ENCODE measurements around the gene RAB38. TPM values are rescaled to one million over a fixed set of nuclear protein-coding genes. Genes with fewer than 3 reads are reported as not detected.

RAB38 gene
- total RNA-seq, 2 experiments from 2014 or later, result 0.19 TPM; not detected in 1

DNA sequence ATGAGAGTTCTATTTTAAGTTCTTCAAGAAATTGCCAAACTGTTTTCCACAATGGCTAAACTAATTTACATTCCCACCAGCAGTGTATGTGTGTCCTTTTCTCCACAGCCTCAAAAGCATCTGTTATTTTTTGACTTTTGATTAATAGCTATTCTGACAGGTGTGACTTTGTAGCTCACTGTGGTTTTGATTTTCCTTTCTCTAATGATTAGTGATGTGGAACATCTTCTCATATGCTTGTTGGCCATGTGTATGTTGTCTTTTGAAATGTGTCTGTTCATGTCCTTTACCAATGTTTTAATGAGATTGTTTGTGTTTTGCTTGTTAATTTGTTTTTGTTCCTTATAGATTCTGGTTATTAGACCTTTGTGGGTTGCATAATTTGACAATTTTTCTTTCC, 18.0 kb upstream of the RAB38 start:
- no TSS peak for BruUV-seq (replicated peaks)
- intact Hi-C loops (cut with micrococcal nuclease; ENCODE audit: unreplicated experiment), result no loop called here
- Histone ChIP-seq H3K79me2 (ENCODE audit: insufficient read depth, low read depth, low read length) (no peaks in the 10 kb centered on the region), H3K4me1 (ENCODE audit: insufficient read depth, low read length, poor library complexity, severe bottlenecking) (peaks cover 12% of the 10 kb centered on the region), H3K9me3 (ENCODE audit: low read length) (no peaks in the 10 kb centered on the region), H3K4me2 (ENCODE audit: low read length) (peak overlapping the region; percentile 14; the same call in 1 of the 2 replicates), H3K27ac (ENCODE audit: low read depth, low read length, poor library complexity, severe bottlenecking) (no peak overlapping the region), H4K20me1 (ENCODE audit: insufficient read depth, low read length) (no peaks in the 10 kb centered on the region), H3K9me2 (ENCODE audit: insufficient read depth, low read length) (no peaks in the 10 kb centered on the region), H2AFZ (ENCODE audit: low read length) (no peak overlapping the region), H3K4me3 (ENCODE audit: low read depth, low read length, poor library complexity, severe bottlenecking) (no peak overlapping the region), H3K36me3 (ENCODE audit: insufficient read depth, low read length) (no peaks in the 10 kb centered on the region)
- DNase-seq (ENCODE audit: low spot score), result peak; percentile 30
- ChIA-PET CTCF (ENCODE audit: unreplicated experiment) (no interaction called here), POLR2A (interaction anchor here (1.4 kb wide), 1 partner anchor 10 kb away, joined by 3 read pairs; no protein-coding TSS in a partner anchor)
- no peak for TF ChIP-seq CTCF (conservative IDR thresholded peaks at IDR 0.05; ENCODE audit: low read length)
- no peak for TF ChIP-seq EZH2phosphoT487 (IDR thresholded peaks at IDR 0.05; ENCODE audit: borderline replicate concordance, low read depth, low read length)

DNA sequence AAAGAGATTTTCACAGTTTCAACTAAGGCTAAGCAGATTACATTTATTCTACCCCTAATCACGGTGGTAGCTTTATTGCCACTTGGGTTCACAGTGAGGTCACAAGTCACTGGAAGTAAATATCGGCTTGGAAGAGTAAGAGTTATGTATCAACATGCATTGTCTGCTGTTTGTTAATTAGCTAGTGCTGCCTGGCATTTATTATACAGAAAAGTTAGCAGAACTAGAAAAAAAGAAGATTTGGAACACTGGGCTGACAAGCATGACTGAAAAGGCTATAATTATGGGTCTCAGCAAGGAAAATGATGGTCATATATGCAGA, 13.7 kb upstream of the RAB38 start:
- TF ChIP-seq EZH2phosphoT487 (IDR thresholded peaks at IDR 0.05; ENCODE audit: borderline replicate concordance, low read depth, low read length) (no peak), CTCF (conservative IDR thresholded peaks at IDR 0.05; ENCODE audit: low read length) (no peak)
- H3K4me3 ChIP-seq (ENCODE audit: low read depth, low read length, poor library complexity, severe bottlenecking), result no peak overlapping the region
- intact Hi-C loops (cut with micrococcal nuclease; ENCODE audit: unreplicated experiment), result loop anchor here (10.0 kb wide), 1 partner anchor 1564 kb away; no protein-coding TSS in a partner anchor
- CTCF ChIA-PET (ENCODE audit: unreplicated experiment), result no interaction called here
- DNase-seq (ENCODE audit: low spot score), result no peak
- H3K9me3 ChIP-seq (ENCODE audit: low read length), result no peaks in the 10 kb centered on the region
- no peak overlapping the region for H2AFZ ChIP-seq (ENCODE audit: low read length)
- H3K4me1 ChIP-seq (ENCODE audit: insufficient read depth, low read length, poor library complexity, severe bottlenecking), result peaks cover 12% of the 10 kb centered on the region
- H3K9me2 ChIP-seq (ENCODE audit: insufficient read depth, low read length), result no peaks in the 10 kb centered on the region
- H3K27ac ChIP-seq (ENCODE audit: low read depth, low read length, poor library complexity, severe bottlenecking), result no peak overlapping the region
- H3K4me2 ChIP-seq (ENCODE audit: low read length), result no peak overlapping the region
- no peaks in the 10 kb centered on the region for H4K20me1 ChIP-seq (ENCODE audit: insufficient read depth, low read length)
- H3K36me3 ChIP-seq (ENCODE audit: insufficient read depth, low read length), result no peaks in the 10 kb centered on the region
- no TSS peak for BruUV-seq (replicated peaks)
- POLR2A ChIA-PET, result no interaction called here
- H3K79me2 ChIP-seq (ENCODE audit: insufficient read depth, low read depth, low read length), result no peaks in the 10 kb centered on the region

DNA sequence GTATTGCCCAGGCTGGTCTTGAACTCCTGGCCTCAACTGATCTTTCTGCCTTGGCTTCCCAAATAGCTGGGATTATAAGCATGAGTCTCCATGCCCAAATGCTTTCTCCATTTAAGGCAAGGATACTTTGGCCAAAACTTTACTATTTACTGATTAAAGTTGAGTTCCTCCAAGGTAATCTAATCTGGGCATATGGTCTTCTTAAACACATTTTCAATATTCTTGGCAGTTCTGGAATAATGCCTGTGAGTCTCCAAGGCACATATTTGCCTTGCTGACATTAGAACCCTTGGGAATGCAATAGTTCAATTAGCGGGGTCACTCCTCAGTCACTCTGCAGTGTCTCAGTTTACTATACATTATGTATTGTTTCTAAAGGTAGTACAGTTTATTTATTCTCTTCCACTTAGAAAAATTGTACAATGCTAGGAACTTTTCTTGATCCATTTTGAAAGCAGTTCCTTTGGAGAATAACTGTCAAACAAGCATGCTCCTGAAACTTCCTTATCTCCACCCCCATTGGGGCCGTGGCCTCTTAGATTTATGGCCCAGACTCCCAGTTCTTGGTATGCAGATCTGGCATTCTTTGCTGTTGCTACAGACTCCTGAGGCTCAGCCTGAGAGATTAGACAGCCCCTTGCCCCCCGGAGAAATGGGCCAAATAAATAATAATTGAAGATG, 13.1 kb upstream of the RAB38 start:
- Histone ChIP-seq H3K36me3 (ENCODE audit: insufficient read depth, low read length) (no peaks in the 10 kb centered on the region), H3K79me2 (ENCODE audit: insufficient read depth, low read depth, low read length) (no peaks in the 10 kb centered on the region), H3K4me2 (ENCODE audit: low read length) (no peak overlapping the region), H3K4me3 (ENCODE audit: low read depth, low read length, poor library complexity, severe bottlenecking) (no peak overlapping the region), H3K27ac (ENCODE audit: low read depth, low read length, poor library complexity, severe bottlenecking) (no peak overlapping the region), H3K9me2 (ENCODE audit: insufficient read depth, low read length) (no peaks in the 10 kb centered on the region), H3K4me1 (ENCODE audit: insufficient read depth, low read length, poor library complexity, severe bottlenecking) (peaks cover 7% of the 10 kb centered on the region), H3K9me3 (ENCODE audit: low read length) (no peaks in the 10 kb centered on the region), H4K20me1 (ENCODE audit: insufficient read depth, low read length) (no peaks in the 10 kb centered on the region), H2AFZ (ENCODE audit: low read length) (no peak overlapping the region)
- no peak for DNase-seq (ENCODE audit: low spot score)
- no peak for TF ChIP-seq EZH2phosphoT487 (IDR thresholded peaks at IDR 0.05; ENCODE audit: borderline replicate concordance, low read depth, low read length)
- TF ChIP-seq CTCF (conservative IDR thresholded peaks at IDR 0.05; ENCODE audit: low read length), result no peak
- intact Hi-C loops (cut with micrococcal nuclease; ENCODE audit: unreplicated experiment), result loop anchor here (10.0 kb wide), 1 partner anchor 1564 kb away; no protein-coding TSS in a partner anchor
- BruUV-seq (replicated peaks), result no TSS peak
- ChIA-PET CTCF (ENCODE audit: unreplicated experiment) (no interaction called here), POLR2A (no interaction called here)

Measured in OCI-LY7 (cell line).